ENCODE data around the gene RPS19BP1. TPM values are rescaled to one million over a fixed set of nuclear protein-coding genes. Genes with fewer than 3 reads are reported as not detected.

Gene RPS19BP1
- total and polyA plus RNA-seq, 2 donors (not counting 1 experiment from before 2014, with no cell fraction given): 60.3 to 74.8 TPM

- Histone ChIP-seq H3K9ac (ENCODE audit: low read length) (no peak overlapping the region), H3K4me2 (replicated peaks; ENCODE audit: low read depth, low read length, poor library complexity, severe bottlenecking) (no peak overlapping the region), H3K27ac (ENCODE audit: low read length in 2 of 2) (no peak overlapping the region), H3K9me3 (ENCODE audit: control extremely low read depth in 1 of 3, control insufficient read depth in 2 of 3, insufficient read depth in 1 of 3, low read length in 2 of 3) (no peaks in the 10 kb centered on the region), H3K36me3 (replicated peaks in 1 of 2; ENCODE audit: control extremely low read depth in 1 of 2, control insufficient read depth in 1 of 2, extremely low read depth in 1 of 2, insufficient read depth in 2 of 2, low read length in 1 of 2) (no peaks in the 10 kb centered on the region), H2AFZ (ENCODE audit: insufficient read depth, low read depth, low read length, poor library complexity, severe bottlenecking) (no peak overlapping the region), H3K27me3 (replicated peaks in 1 of 4; ENCODE audit: control extremely low read depth in 1 of 4, control insufficient read depth in 3 of 4, insufficient read depth in 4 of 4, low read length in 3 of 4) (no peaks in the 10 kb centered on the region), H3K4me3 (ENCODE audit: control extremely low read depth in 1 of 5, extremely low read depth in 1 of 5, insufficient read depth in 1 of 5, low read depth in 2 of 5, low read length in 4 of 5) (no peak overlapping the region), H3K4me1 (ENCODE audit: control insufficient read depth in 2 of 2, insufficient read depth in 2 of 2, low read length in 2 of 2) (no peaks in the 10 kb centered on the region), H4K20me1 (ENCODE audit: control insufficient read depth, insufficient read depth, low read length, poor library complexity, severe bottlenecking) (peaks cover 9% of the 10 kb centered on the region), H3K79me2 (ENCODE audit: control insufficient read depth, insufficient read depth, low read length) (peaks cover 40% of the 10 kb centered on the region)
- no peaks in the 10 kb centered on the region for H3K9me3 Mint-ChIP-seq (ENCODE audit: insufficient read depth)
- 90% methylated on average over 3 of the region's 3 CpGs for WGBS (ENCODE audit: insufficient coverage)
- H3K27ac Mint-ChIP-seq: no peak overlapping the region
- no peak for DNase-seq
- ChIA-PET CTCF (interaction anchor here (1.1 to 2.2 kb wide), 2 partner anchors 10 to 17 kb away, joined by 4 to 7 read pairs; no protein-coding TSS in a partner anchor), POLR2A (no interaction called here)
- peaks cover 2% of the 10 kb centered on the region for H3K4me1 Mint-ChIP-seq
- TF ChIP-seq CTCF (IDR thresholded peaks at IDR 0.05): no peak
- no peak for TF ChIP-seq EZH2 (IDR thresholded peaks at IDR 0.05; ENCODE audit: borderline replicate concordance, insufficient read depth, low read depth, low read length, poor library complexity, severe bottlenecking)
- no peak overlapping the region for H3K4me3 Mint-ChIP-seq
- ATAC-seq (ENCODE audit: low read depth): no peak
- H3K27me3 Mint-ChIP-seq: no peaks in the 10 kb centered on the region
- intact Hi-C loops (cut with micrococcal nuclease): no loop called here
These were observed 53.3 kb downstream of the RPS19BP1 start for GRCh38 chr22:39479254-39479653.

Other genes starting within 250 kb of the RPS19BP1 start
- 2,562 and 2,665 TPM in 2 replicates for gene RPL3, start 213.1 kb downstream of the RPS19BP1 start, total RNA-seq
- 5,111 and 5,418 TPM in 2 replicates for gene RPL3, start 213.1 kb downstream of the RPS19BP1 start, polyA plus RNA-seq
- 31.9 and 34.8 TPM in 2 replicates for gene SYNGR1, start 182.8 kb downstream of the RPS19BP1 start, total RNA-seq
- 9.4 and 9.5 TPM in 2 replicates for gene SYNGR1, start 182.8 kb downstream of the RPS19BP1 start, polyA plus RNA-seq
- gene TAB1, start 133.0 kb downstream of the RPS19BP1 start, total RNA-seq: 46.7 and 47.4 TPM in 2 replicates
- gene TAB1, start 133.0 kb downstream of the RPS19BP1 start, polyA plus RNA-seq: 22.4 and 23.1 TPM in 2 replicates
- 27.8 and 28.0 TPM in 2 replicates for gene MGAT3, start 75.7 kb downstream of the RPS19BP1 start, total RNA-seq
- 2.1 and 11.1 TPM in 2 replicates for gene MGAT3, start 75.7 kb downstream of the RPS19BP1 start, polyA plus RNA-seq
- gene MIEF1, start 30.5 kb downstream of the RPS19BP1 start, total RNA-seq: 37.2 and 43.4 TPM in 2 replicates
- gene MIEF1, start 30.5 kb downstream of the RPS19BP1 start, polyA plus RNA-seq: 6.2 and 9.8 TPM in 2 replicates
- gene ATF4, start 12.2 kb downstream of the RPS19BP1 start, total RNA-seq: 236 and 244 TPM in 2 replicates
- 678 and 680 TPM in 2 replicates for gene ATF4, start 12.2 kb downstream of the RPS19BP1 start, polyA plus RNA-seq
- gene CACNA1I, start 38.0 kb upstream of the RPS19BP1 start, total RNA-seq: 0.17 and 0.25 TPM in 2 replicates
- gene CACNA1I, start 38.0 kb upstream of the RPS19BP1 start, polyA plus RNA-seq: 0.07 and 0.35 TPM in 2 replicates

All from B cell (primary cell).